A549 (cell line): ENCODE data around the gene RUFY2. TPM values are rescaled to one million over a fixed set of nuclear protein-coding genes. Genes with fewer than 3 reads are reported as not detected.

Experiments
- ATAC-seq, 2 experiments: fragments of 200-7000 bp in 1 of 2; fragments of >200 bp in 1 of 2; cut with Nextera tagmentation in 1 of 2; cut with Tn5 transposase in 1 of 2; 3 replicates each; pipeline versions ENCODE4 v1.8.0 to v1.9.1; 2018 to 2020; ENCODE audit warnings: mild to moderate bottlenecking in 1 of 2, moderate library complexity in 1 of 2
- CTCF ChIA-PET: fragments of 300-600 bp; sonication (Branson Sonifier 250); formaldehyde crosslinking; extraction: SDS; loops from one replicate; lab custom pipeline; 2021; ENCODE audit warnings: antibody characterized with exemption, inconsistent platforms; lab: Yijun Ruan, JAX
- POLR2A ChIA-PET: fragments of 350-600 bp; formaldehyde crosslinking; extraction: SDS; loops from one replicate; lab custom pipeline; 2021; ENCODE audit warnings: antibody characterized with exemption, inconsistent platforms; lab: Yijun Ruan, JAX
- DNase-seq, 2 experiments: peaks; one replicate each; pipeline versions ENCODE4 v3.0.0 to v3.0.0-alpha.2; 2011 to 2016; ENCODE audit warnings: low read depth in 1 of 2, low spot score in 1 of 2
- FAIRE-seq: peaks from 2 replicates; lab custom pipeline; 2011; peaks lifted over from hg19 to GRCh38; lab: Jason Lieb, UNC
- H3K27ac ChIP-seq, 2 experiments: fragments of >200 bp; sonication (Bioruptor Twin); formaldehyde crosslinking; 3 replicates each; pipeline ENCODE4 v1.5.1; 2016 to 2017
- H3K4me1 ChIP-seq: fragments of >200 bp; sonication (Bioruptor Twin); formaldehyde crosslinking; 3 replicates; pipeline ENCODE4 v1.6.1; 2016
- H3K4me2 ChIP-seq: fragments of >200 bp; sonication (Bioruptor Twin); formaldehyde crosslinking; 3 replicates; pipeline ENCODE4 v1.6.1; 2016
- H3K4me3 ChIP-seq: fragments of >200 bp; sonication (Bioruptor Twin); formaldehyde crosslinking; 3 replicates; pipeline ENCODE4 v1.5.1; 2016
- H3K9me3 ChIP-seq: fragments of >200 bp; sonication (Bioruptor Twin); formaldehyde crosslinking; 3 replicates; pipeline ENCODE4 v1.6.1; 2016
- CBX8 ChIP-seq: fragments of 200-600 bp; sonication (generic); IDR thresholded peaks from 2 replicates; pipeline ENCODE4 v1.6.1; 2016
- CEBPB ChIP-seq, 2 experiments: fragments of >200 bp in 1 of 2; sonication (Bioruptor Twin) in 1 of 2; formaldehyde crosslinking in 1 of 2; IDR thresholded peaks; 2 replicates each; pipeline ENCODE4 v1.6.1; 2012 to 2016
- ELK1 ChIP-seq: fragments of 150-350 bp; IDR thresholded peaks from 2 replicates; pipeline ENCODE4 v1.6.1; 2014; ENCODE audit warnings: low read depth, mild to moderate bottlenecking, low read length
- FOSB ChIP-seq: fragments of 250-450 bp; sonication (Bioruptor Pico); IDR thresholded peaks from 2 replicates; pipeline ENCODE4 v1.5.0; 2020; ENCODE audit warnings: mild to moderate bottlenecking, moderate library complexity
- KDM5A ChIP-seq: fragments of 200-600 bp; sonication (generic); IDR thresholded peaks from 2 replicates; pipeline ENCODE4 v1.6.1; 2016; ENCODE audit warnings: antibody characterized with exemption, mild to moderate bottlenecking
- MAZ ChIP-seq: fragments of 150-350 bp; IDR thresholded peaks from 2 replicates; pipeline ENCODE4 v1.6.1; 2014; ENCODE audit warnings: antibody characterized with exemption, low read depth, low read length, borderline replicate concordance
- NR3C1 ChIP-seq: fragments of >200 bp; sonication (Bioruptor Twin); formaldehyde crosslinking; IDR thresholded peaks from 3 replicates; pipeline ENCODE4 v1.6.1; 2017
- PHF8 ChIP-seq: fragments of 200-600 bp; sonication (generic); IDR thresholded peaks from 2 replicates; pipeline ENCODE4 v1.6.1; 2016; ENCODE audit warnings: low read depth, mild to moderate bottlenecking, antibody characterized with exemption, moderate library complexity, borderline replicate concordance
- RAD21 ChIP-seq, 2 experiments: fragments of >200 bp in 1 of 2; sonication (Bioruptor Twin) in 1 of 2; formaldehyde crosslinking in 1 of 2; IDR thresholded peaks in 1 of 2; conservative IDR thresholded peaks in 1 of 2; 2 replicates in 1 of 2; 3 replicates in 1 of 2; pipeline ENCODE4 v1.6.1; 2012 to 2018; ENCODE audit warnings: inconsistent platforms in 1 of 2
- RNF2 ChIP-seq: fragments of 200-600 bp; sonication (generic); IDR thresholded peaks from 2 replicates; pipeline ENCODE4 v1.6.1; 2016; ENCODE audit warnings: low read depth, mild to moderate bottlenecking, antibody characterized with exemption, moderate library complexity, borderline replicate concordance
- SMC3 ChIP-seq: fragments of >200 bp; sonication (Bioruptor Twin); formaldehyde crosslinking; IDR thresholded peaks from 3 replicates; pipeline ENCODE4 v1.6.1; 2018; ENCODE audit warnings: inconsistent platforms
- TFCP2L1 ChIP-seq: fragments of 250-450 bp; sonication (Bioruptor Pico); IDR thresholded peaks from 2 replicates; pipeline ENCODE4 v1.5.0; 2021; ENCODE audit warnings: mild to moderate bottlenecking
- ZNF302 ChIP-seq: fragments of 250-450 bp; sonication (Bioruptor Pico); IDR thresholded peaks from 2 replicates; pipeline ENCODE4 v1.9.0; 2021; ENCODE audit warnings: inconsistent platforms, mild to moderate bottlenecking, moderate library complexity
- WGBS: methylation state at CpG from one replicate; pipeline ENCODE4 v1.1.6; 2017; ENCODE audit errors: missing lambda C conversion rate; 5-methylcytosine and 5-hydroxymethylcytosine counted together
- polyA plus RNA-seq, 4 experiments: library from polyadenylated mRNA; depleted of rRNA in 3 of 4; stranded (reverse); fragments of >200 nt; fragmentation: RNase III in 1 of 4; extraction: RNeasy Plus Mini Kit Qiagen cat#74134 plus additional on column Dnase treatment in 1 of 4; gene quantifications; 2 replicates in 3 of 4; 3 replicates in 1 of 4; pipeline ENCODE4 v1.2.3, GENCODE V29; 2011 to 2017
- TF ChIP-seq, protein P1 (sequence below): fragments of 450-650 bp; IDR thresholded peaks from 2 replicates; pipeline ENCODE4 v1.6.1; 2014; ENCODE audit warnings: antibody characterized with exemption

Gene RUFY2
- polyA plus RNA-seq, 2 of the 4 experiments (the other 2 are of a cell fraction) = 7.9 to 20.3 TPM

GRCh38 chr10:68336754-68337351 lies 70.2 kb downstream of the RUFY2 start:
- Histone ChIP-seq H3K9me3 (no peaks in the 10 kb centered on the region), H3K4me1 (peaks cover 35% of the 10 kb centered on the region), H3K4me3 (0 out of 3 replicates have a peak overlapping the region, but pooled peaks have one; percentile 13), H3K27ac (no peak overlapping the region), H3K4me2 (peak overlapping the region; percentile 93)
- WGBS = 71% methylated on average over 7 of the region's 7 CpGs
- no peak for DNase-seq
- CTCF ChIA-PET = interaction anchor here (1.0 kb wide), 1 partner anchor 11 kb away, joined by 3 read pairs; no protein-coding TSS in a partner anchor
- no peak for FAIRE-seq
- TF ChIP-seq MAZ (no peak), CEBPB (IDR thresholded peaks at IDR 0.05) (peak; percentile 34 to 39; a peak in 1 of 4 replicates)
- POLR2A ChIA-PET = no interaction called here
- no peak for ATAC-seq

DNA sequence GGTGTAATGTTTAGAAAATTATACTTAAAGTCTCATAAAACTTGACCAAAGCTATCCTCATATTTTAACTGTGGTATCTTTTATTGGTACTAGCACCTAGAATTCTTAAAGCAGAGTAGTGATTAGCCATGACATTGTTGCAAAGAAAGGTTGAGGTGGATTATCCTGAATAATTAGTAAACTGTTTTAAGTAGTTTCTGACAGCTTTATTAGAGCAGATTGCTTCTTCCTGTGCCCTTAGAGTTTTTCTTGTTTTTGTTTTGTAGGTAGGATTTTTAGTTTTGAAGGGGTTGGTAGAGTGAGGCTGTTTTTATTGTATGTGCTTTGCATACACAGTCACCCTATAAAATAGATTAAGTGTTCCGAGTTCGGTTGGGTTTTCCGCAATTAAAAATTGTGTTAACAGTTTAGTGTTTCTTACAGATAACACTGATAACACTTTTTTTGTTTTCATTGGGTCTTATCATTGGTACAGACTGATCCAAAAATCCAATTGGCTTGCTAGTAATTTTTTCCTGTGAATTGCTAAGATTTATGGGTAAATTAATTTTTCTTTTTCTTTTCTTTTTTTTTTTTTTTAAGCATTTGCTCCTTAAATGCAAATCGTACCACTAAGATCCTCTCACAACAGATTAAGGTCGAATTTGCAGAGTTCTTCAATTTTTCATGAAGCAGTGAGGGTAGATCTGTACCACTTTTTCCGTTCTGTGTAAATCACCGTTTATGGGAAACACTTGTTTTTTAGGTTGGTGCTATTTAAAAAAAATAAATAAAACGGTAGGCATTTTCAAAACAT lies 72.2 kb downstream of the RUFY2 start:
- 8% methylated on average over 8 of the region's 8 CpGs for WGBS
- no peaks in the 10 kb centered on the region for H3K9me3 ChIP-seq
- ChIA-PET CTCF (interaction anchor here (0.8 to 1.4 kb wide), 2 partner anchors 9 to 14 kb away, joined by 3 read pairs; no protein-coding TSS in a partner anchor), POLR2A (interaction anchor here (0.5 to 1.0 kb wide), 2 partner anchors 9 to 259 kb away, joined by 3 read pairs; no protein-coding TSS in a partner anchor)
- FAIRE-seq (no peak), DNase-seq (no peak), ATAC-seq (no peak)
- H3K4me3 ChIP-seq = peak overlapping the region; percentile 97
- H3K4me2 ChIP-seq = peak overlapping the region; percentile 93
- H3K27ac ChIP-seq = no peak overlapping the region
- H3K4me1 ChIP-seq = peaks cover 45% of the 10 kb centered on the region
- no peak for TF ChIP-seq ZNF302 (CRISPR knock-in tag)
- no peak for TF ChIP-seq SMC3
- TF ChIP-seq PHF8 = no peak
- no peak for TF ChIP-seq TFCP2L1
- TF ChIP-seq, protein P1, sequence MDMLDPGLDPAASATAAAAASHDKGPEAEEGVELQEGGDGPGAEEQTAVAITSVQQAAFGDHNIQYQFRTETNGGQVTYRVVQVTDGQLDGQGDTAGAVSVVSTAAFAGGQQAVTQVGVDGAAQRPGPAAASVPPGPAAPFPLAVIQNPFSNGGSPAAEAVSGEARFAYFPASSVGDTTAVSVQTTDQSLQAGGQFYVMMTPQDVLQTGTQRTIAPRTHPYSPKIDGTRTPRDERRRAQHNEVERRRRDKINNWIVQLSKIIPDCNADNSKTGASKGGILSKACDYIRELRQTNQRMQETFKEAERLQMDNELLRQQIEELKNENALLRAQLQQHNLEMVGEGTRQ = no peak
- TF ChIP-seq CBX8 = no peak
- no peak for TF ChIP-seq FOSB (CRISPR knock-in tag)
- no peak for TF ChIP-seq RNF2

DNA sequence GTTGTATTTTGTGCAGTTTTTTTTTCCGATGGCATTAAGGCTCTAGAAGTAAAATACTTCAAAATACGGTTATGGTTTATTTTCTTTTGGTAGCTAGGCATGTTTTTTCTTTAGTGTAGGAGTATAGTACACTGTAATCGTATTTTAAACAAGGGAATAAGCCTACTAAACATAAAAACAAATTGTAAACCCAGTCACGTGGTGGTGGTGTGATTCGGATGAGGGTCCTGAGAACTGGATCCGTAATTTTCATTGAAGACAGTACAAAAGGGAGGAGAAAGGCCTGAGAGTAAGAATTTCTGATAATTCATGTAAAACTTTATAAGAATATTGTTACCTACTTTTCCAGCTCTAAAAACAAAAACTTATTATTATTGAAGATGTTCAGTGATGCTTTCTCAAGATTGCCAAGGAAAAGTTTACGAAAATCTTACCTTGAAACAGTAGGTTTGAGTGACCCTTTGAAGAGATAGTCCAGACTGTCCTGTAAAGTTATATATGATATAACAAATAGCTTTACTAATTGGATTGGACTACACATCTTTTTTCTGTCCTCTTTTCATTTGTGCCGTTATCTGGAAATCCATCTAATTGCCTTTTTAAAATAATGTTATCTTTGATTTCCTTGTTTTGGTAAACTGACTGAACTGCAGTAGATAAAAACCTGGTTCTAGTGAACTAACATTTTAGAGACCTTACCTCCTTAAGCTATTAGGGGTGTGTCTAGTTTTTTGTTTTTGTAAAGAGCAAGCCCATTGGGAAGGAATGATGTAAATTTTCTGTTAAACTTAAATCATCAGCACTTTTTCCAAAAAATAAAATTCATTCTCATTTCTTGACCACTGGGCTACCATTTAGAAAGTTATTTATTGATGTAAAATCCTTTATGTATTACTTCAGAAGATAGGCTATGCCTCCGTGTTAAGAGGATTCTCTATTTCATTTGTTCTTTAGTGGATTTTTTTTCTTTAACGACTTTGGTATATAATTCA lies 73.3 kb downstream of the RUFY2 start:
- POLR2A ChIA-PET = interaction anchor here (1.0 to 2.1 kb wide), 4 partner anchors 10 to 450 kb away, joined by 3 to 22 read pairs (median 3); partner anchors contain the start of genes RUFY2 and SIRT1
- no peak for DNase-seq

GRCh38 chr10:68333058-68333395 lies 74.0 kb downstream of the RUFY2 start:
- H3K4me2 ChIP-seq = peak overlapping the region; percentile 93
- TF ChIP-seq KDM5A (peak; percentile 9; the same call in 1 of the 2 replicates), CEBPB (IDR thresholded peaks at IDR 0.05) (no peak), RAD21 (conservative IDR thresholded peaks at IDR 0.05 in 1 of 2, IDR thresholded peaks at IDR 0.05 in 1 of 2) (0 out of 5 replicates have a peak, but pooled peaks of 1 of the 2 experiments have one; percentile 4), ELK1 (no peak), TFCP2L1 (no peak)
- ChIA-PET CTCF (interaction anchor here (0.6 to 2.6 kb wide), 9 partner anchors 15 to 567 kb away, joined by 3 to 11 read pairs (median 3); no protein-coding TSS in a partner anchor), POLR2A (interaction anchor here (0.6 to 2.1 kb wide), 10 partner anchors 9 to 712 kb away, joined by 3 to 22 read pairs (median 5); partner anchors contain the start of genes RUFY2 and SIRT1)
- DNase-seq (no peak), ATAC-seq (no peak), FAIRE-seq (no peak)
- peak overlapping the region; percentile 99 for H3K27ac ChIP-seq
- no peaks in the 10 kb centered on the region for H3K9me3 ChIP-seq
- peaks cover 54% of the 10 kb centered on the region for H3K4me1 ChIP-seq
- peak overlapping the region; percentile 97 for H3K4me3 ChIP-seq
- 2% methylated on average over 10 of the region's 10 CpGs for WGBS

More for the DNA sequence above, 73.3 kb downstream of the RUFY2 start:
- TF ChIP-seq NR3C1 = no peak
- TF ChIP-seq, protein P1 = peak; percentile 73
- no peaks in the 10 kb centered on the region for H3K9me3 ChIP-seq
- WGBS = 3% methylated on average over 10 of the region's 10 CpGs
- H3K27ac ChIP-seq = peak overlapping the region; percentile 99
- H3K4me3 ChIP-seq = peak overlapping the region; percentile 97
- FAIRE-seq (no peak), ATAC-seq (no peak)
- H3K4me1 ChIP-seq = peaks cover 51% of the 10 kb centered on the region
- peak overlapping the region; percentile 93 for H3K4me2 ChIP-seq
- CTCF ChIA-PET = interaction anchor here (0.6 to 2.6 kb wide), 7 partner anchors 14 to 479 kb away, joined by 3 to 11 read pairs (median 3); no protein-coding TSS in a partner anchor
